Activated naive CD8-positive, alpha-beta T cell treated with anti-CD3 and anti-CD28 coated beads, Interleukin-2, amount 50 U/mL, for 24 hours (primary cell): ENCODE measurements around the gene TP53BP1.
"Not testable (repeated sequence)": the region's sequence is repeated elsewhere in the genome, so short reads cannot be mapped to it uniquely, and the experiment has no call there.

ENCODE experiments used
- ATAC-seq: fragments of 150-1000 bp; cut with Tn5 transposase; one replicate; pipeline ENCODE4 v1.10.0; 2021
- DNase-seq: peaks from one replicate; pipeline ENCODE4 v3.0.0; 2021
- H3K27ac Mint-ChIP-seq: one replicate; pipeline ENCODE4 v1.8.0; 2021; ENCODE audit warnings: mild to moderate bottlenecking, mixed read lengths
- H3K27me3 Mint-ChIP-seq: one replicate; pipeline ENCODE4 v1.8.0; 2021; ENCODE audit warnings: mixed read lengths
- H3K36me3 Mint-ChIP-seq: one replicate; pipeline ENCODE4 v1.8.0; 2021; ENCODE audit warnings: low read depth, mixed read lengths
- H3K4me1 Mint-ChIP-seq: one replicate; pipeline ENCODE4 v1.8.0; 2021; ENCODE audit warnings: mixed read lengths
- H3K4me3 Mint-ChIP-seq: one replicate; pipeline ENCODE4 v1.8.0; 2021; ENCODE audit warnings: mild to moderate bottlenecking, moderate library complexity, mixed read lengths
- H3K9me3 Mint-ChIP-seq: one replicate; pipeline ENCODE4 v1.8.0; 2021; ENCODE audit warnings: mixed read lengths

TP53BP1 gene

DNA sequence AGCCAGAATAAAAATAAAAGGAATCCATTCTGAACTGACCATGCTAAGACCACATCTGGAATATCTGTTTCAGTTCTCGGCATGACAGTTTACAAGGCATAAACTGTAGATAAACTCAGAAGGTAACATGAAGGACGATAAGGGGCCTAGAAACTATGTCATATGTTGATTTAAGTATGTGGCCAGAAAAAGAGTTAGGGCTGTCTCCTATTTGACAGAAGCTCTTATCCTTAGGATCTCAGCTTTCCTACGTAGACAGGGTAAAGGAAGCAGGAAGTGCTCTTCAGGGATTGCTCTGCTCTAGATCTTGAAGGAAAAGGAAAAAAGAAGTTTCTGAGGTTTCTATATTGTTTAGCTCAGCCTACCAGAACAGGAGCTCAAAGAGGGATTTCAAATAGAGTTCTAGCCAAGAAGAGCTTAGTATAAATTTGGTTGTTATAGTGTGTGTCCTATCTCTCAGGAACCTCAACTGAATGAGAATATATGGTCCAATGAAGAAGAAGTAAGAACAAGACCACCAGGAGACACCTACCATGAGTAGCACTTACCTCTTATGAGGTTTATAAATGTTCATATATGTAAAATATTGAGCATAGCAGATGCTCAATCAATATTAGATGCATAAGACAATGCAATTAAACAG is 59.2 kb downstream of the TP53BP1 start:
- H3K36me3 Mint-ChIP-seq: peaks cover 19% of the 10 kb centered on the region
- DNase-seq: no peak
- no peaks in the 10 kb centered on the region for H3K27me3 Mint-ChIP-seq
- no peaks in the 10 kb centered on the region for H3K9me3 Mint-ChIP-seq
- no peak for ATAC-seq
- no peak overlapping the region for H3K27ac Mint-ChIP-seq
- H3K4me3 Mint-ChIP-seq: no peak overlapping the region
- H3K4me1 Mint-ChIP-seq: no peaks in the 10 kb centered on the region

DNA sequence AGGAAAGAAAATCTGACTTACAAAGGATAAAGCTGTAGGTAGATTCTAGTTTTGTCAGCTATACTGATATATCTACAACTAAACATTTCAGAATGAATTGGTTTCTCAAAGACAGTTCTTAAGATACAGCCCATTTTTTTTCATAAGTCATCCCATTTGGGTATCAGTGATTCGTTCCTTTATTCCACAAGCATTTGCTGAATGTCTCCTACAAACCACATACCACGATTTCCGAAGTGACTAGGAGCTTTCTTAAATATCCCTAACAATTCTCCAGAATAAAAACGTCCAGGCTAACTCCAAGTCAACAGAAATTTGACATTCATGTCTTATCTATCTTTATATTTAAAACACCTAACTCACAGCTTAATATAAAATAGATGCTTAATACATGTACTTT is 59.8 kb downstream of the TP53BP1 start:
- Mint-ChIP-seq H3K9me3 (no peaks in the 10 kb centered on the region), H3K4me1 (no peaks in the 10 kb centered on the region), H3K27ac (no peak overlapping the region), H3K27me3 (no peaks in the 10 kb centered on the region), H3K36me3 (peaks cover 16% of the 10 kb centered on the region), H3K4me3 (no peak overlapping the region)
- ATAC-seq: no peak
- no peak for DNase-seq

DNA sequence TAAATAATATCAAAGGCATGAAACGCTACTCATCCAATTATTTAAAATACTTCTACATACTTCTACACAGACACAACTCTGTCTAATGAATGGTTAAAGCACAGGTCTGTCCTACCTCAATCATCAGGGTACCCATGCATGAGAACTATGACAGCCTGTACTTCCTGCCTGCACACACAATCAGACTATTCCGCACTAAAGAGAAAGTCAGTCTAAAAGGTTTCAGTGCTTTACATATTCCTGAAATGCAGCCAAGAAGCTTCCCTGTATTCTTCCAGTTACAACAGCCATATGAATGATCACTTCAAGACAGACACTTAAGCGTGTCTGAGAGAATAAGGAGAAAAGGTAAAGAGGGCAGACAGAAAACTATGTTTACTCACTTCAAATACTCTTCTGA is 63.3 kb downstream of the TP53BP1 start:
- Mint-ChIP-seq H3K4me3 (no peak overlapping the region), H3K4me1 (no peaks in the 10 kb centered on the region), H3K27me3 (no peaks in the 10 kb centered on the region), H3K36me3 (peaks cover 24% of the 10 kb centered on the region), H3K9me3 (no peaks in the 10 kb centered on the region), H3K27ac (no peak overlapping the region)
- ATAC-seq: no peak
- no peak for DNase-seq

DNA sequence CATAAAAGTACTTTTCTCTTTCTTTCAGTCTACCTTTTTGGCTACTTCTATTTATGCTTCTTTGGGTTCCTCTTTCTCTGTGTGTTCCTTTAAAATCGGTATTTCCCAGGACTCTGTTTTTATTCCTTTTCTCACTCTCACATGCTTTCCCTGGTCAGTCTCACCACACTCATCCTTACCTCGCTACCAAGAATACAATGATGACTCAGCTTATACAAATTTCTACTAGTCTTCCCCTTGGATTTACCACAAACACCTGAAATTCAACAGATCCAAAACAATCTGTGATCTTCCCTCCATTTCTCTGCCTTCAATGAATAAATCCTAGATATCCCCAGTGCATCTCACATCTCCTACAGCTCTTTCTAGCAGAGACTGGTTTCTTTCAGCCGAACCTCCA is 69.2 kb downstream of the TP53BP1 start:
- no peak for DNase-seq
- H3K27ac Mint-ChIP-seq: no peak overlapping the region
- H3K9me3 Mint-ChIP-seq: no peaks in the 10 kb centered on the region
- H3K4me1 Mint-ChIP-seq: peaks cover 9% of the 10 kb centered on the region
- no peak overlapping the region for H3K4me3 Mint-ChIP-seq
- H3K36me3 Mint-ChIP-seq: peaks cover 36% of the 10 kb centered on the region
- no peak for ATAC-seq
- no peaks in the 10 kb centered on the region for H3K27me3 Mint-ChIP-seq

DNA sequence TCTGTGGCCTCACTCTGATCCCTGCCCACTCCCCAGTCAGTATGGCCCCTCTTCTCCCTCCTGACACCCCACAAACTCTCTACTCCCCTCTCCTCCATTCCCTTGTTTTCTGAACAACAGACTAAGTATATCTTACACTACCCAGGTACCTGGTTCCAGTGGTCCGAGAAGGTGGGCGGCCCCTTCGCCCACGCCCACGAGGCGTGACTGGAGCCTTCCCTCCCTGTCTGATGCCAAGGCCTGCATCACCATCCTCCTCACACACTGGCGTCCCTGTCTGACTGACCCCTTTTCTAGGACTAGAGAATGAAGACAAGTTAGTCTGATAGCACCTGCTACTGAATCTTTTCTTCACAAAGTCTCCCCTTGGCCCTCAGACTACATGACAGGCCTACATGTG is 72.1 kb downstream of the TP53BP1 start:
- Mint-ChIP-seq H3K9me3 (no peaks in the 10 kb centered on the region), H3K4me1 (peaks cover 9% of the 10 kb centered on the region), H3K27me3 (no peaks in the 10 kb centered on the region), H3K4me3 (no peak overlapping the region), H3K27ac (no peak overlapping the region), H3K36me3 (peaks cover 33% of the 10 kb centered on the region)
- ATAC-seq: no peak
- DNase-seq: no peak

DNA sequence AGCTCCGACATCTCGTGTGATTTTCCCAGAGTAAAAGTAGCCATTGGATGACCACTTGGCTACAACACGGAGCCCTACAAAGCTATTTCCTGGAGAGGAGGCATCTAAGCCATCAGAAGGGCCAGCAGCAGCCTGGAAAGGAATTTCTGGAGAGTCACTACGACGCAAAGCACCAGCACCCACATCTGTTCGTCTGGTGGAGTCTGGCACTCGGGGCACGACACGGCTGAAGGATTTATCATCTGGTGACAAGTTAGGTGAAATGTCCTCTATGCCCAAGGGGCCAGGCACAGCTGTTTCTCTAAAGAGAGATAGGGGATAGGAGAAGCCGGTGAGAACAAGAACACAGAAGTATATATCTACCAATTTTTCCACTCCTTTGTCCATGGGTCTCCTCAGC is 72.5 kb downstream of the TP53BP1 start:
- Mint-ChIP-seq H3K36me3 (peaks cover 33% of the 10 kb centered on the region), H3K4me1 (peaks cover 9% of the 10 kb centered on the region), H3K9me3 (no peaks in the 10 kb centered on the region), H3K4me3 (no peak overlapping the region), H3K27me3 (no peaks in the 10 kb centered on the region), H3K27ac (no peak overlapping the region)
- ATAC-seq (no peak), DNase-seq (no peak)

DNA sequence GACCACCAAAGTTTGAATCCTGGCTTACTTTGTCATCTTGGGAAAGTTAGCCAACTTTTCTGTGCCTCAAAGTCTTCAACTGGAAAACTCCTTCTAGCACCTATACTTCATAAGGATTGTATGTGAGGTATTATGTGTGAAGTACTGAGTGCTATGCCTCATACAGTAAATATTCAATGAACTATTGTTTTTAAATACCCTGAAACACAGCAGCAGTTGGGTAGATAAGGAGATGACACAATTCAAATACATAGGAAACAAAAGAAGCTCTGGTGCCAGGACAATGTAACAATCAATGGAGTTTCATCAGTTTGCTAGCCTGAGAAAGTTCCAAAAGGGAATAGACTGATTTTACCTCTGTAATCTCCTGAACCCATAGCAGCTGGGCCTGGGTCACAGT is 78.8 kb downstream of the TP53BP1 start:
- H3K4me1 Mint-ChIP-seq: no peaks in the 10 kb centered on the region
- peaks cover 29% of the 10 kb centered on the region for H3K36me3 Mint-ChIP-seq
- ATAC-seq (no peak), DNase-seq (no peak)
- no peaks in the 10 kb centered on the region for H3K9me3 Mint-ChIP-seq
- H3K4me3 Mint-ChIP-seq: no peak overlapping the region
- no peak overlapping the region for H3K27ac Mint-ChIP-seq
- no peaks in the 10 kb centered on the region for H3K27me3 Mint-ChIP-seq

DNA sequence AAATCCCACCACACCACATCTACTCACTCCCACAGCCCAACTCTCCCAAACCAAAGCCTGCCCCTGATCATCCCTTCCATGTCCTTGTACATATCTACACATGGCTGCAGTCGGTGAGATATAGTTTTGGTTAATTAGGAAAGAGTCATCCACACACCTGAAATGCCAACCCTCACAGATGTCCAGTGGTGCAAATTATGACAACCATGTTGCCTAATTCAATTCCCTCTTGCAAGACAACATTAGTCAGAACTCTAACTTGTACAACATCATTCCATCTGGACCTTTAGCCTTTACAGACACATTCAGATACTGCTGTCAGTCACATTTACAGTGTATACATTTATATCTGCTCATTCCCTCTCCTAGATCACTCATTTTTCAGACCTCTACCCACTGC is 80.9 kb downstream of the TP53BP1 start:
- peak overlapping the region; percentile 10 for H3K27ac Mint-ChIP-seq
- DNase-seq (no peak), ATAC-seq (no peak)
- peaks cover 39% of the 10 kb centered on the region for H3K36me3 Mint-ChIP-seq
- H3K4me3 Mint-ChIP-seq: no peak overlapping the region
- H3K27me3 Mint-ChIP-seq: no peaks in the 10 kb centered on the region
- H3K4me1 Mint-ChIP-seq: no peaks in the 10 kb centered on the region
- H3K9me3 Mint-ChIP-seq: no peaks in the 10 kb centered on the region

DNA sequence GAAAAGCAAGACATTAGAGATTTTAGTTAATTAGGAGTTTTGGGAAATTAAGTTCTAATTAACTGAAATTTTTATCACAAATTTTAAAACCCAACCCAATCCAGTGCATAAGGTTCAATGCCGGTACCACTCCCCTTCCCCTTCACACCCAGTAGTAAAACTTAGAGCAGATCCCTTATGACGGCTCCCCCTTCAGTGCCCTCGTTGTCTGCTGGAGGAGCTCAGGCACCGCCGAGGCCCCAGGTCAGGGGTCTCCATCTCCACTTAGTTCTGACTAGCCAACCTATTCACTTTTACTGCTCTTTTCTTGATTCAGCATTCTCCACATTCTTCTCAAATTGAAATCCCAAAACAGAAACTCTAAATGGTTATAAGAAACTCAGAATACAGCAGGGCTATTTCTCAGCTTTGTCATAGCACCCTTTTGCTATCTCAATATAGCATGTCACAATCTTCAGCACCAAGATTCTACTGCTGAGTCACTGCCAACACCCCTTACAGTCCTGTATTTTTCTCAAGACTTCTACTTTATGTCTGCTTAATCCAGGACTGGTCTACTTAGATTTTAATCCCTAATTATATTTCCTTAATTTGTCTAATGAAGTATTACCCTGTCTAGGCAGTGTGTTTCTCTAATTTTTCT is 82.3 kb downstream of the TP53BP1 start:
- H3K27me3 Mint-ChIP-seq: no peaks in the 10 kb centered on the region
- H3K4me1 Mint-ChIP-seq: no peaks in the 10 kb centered on the region
- ATAC-seq (no peak), DNase-seq (no peak)
- H3K4me3 Mint-ChIP-seq: no peak overlapping the region
- peaks cover 47% of the 10 kb centered on the region for H3K36me3 Mint-ChIP-seq
- no peak overlapping the region for H3K27ac Mint-ChIP-seq
- H3K9me3 Mint-ChIP-seq: no peaks in the 10 kb centered on the region

DNA sequence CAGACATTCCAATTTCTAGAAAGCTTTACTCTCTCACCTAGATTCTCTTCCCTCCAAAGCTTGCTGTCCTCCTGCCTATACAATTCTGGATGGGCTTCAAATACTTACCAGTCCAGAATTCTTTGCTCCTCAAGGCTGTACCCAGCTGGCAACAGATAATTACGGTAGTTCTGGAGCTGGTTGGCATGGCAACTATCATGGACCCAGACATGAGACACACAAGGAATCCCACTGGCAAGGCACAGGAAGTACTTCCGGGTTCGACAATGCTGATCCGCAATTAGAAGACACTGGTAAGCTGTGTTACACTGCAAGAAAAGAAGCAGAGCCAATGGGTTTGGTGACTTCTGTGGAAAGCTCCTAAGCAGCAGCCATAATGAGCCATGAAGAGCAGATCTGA is 84.2 kb downstream of the TP53BP1 start:
- ATAC-seq (no peak), DNase-seq (no peak)
- no peaks in the 10 kb centered on the region for H3K9me3 Mint-ChIP-seq
- no peaks in the 10 kb centered on the region for H3K4me1 Mint-ChIP-seq
- peaks cover 54% of the 10 kb centered on the region for H3K36me3 Mint-ChIP-seq
- no peak overlapping the region for H3K27ac Mint-ChIP-seq
- no peak overlapping the region for H3K4me3 Mint-ChIP-seq
- no peaks in the 10 kb centered on the region for H3K27me3 Mint-ChIP-seq

DNA sequence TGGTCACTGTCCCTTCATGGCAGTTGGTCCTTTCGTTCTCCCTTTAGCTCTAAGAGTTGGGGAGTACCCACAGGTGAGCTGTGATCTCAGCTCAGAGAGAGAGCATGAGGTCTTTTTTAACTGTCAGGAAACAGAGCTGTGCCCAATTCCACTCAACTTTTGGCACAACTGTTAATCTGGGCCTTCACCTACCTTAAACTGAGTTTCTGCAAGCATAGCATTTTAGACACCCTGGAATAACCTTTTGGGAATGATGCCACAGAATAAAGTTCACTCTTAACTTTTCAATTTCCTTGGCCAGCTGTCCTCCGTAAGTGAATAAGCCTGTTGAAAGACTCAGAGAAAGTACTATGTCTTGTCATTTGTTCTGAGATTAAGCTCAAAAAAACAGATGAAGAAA is 86.1 kb downstream of the TP53BP1 start:
- H3K9me3 Mint-ChIP-seq: no peaks in the 10 kb centered on the region
- ATAC-seq (no peak), DNase-seq (no peak)
- no peak overlapping the region for H3K4me3 Mint-ChIP-seq
- no peaks in the 10 kb centered on the region for H3K27me3 Mint-ChIP-seq
- peaks cover 56% of the 10 kb centered on the region for H3K36me3 Mint-ChIP-seq
- H3K4me1 Mint-ChIP-seq: no peaks in the 10 kb centered on the region
- H3K27ac Mint-ChIP-seq: no peak overlapping the region

DNA sequence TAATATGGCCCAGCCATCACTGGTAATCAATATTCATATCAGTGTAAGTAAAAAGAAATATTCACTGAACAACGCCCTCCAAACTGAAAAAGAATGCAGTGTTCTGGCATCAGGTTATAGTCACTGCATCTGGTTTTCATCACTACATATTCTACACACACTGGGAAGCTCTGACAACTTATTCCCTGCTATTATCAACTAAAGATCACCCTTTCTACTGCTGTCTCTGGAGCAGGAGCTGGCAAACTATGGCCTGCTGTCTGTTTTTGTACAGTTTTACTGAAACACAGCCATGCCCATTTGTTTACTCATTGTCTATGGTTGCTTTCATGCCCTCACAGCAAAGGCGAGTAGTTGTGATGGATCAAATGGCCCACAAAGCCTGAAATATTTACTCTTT is 86.8 kb downstream of the TP53BP1 start:
- Mint-ChIP-seq H3K36me3 (peaks cover 60% of the 10 kb centered on the region), H3K4me1 (no peaks in the 10 kb centered on the region), H3K27me3 (no peaks in the 10 kb centered on the region), H3K4me3 (no peak overlapping the region), H3K27ac (no peak overlapping the region), H3K9me3 (no peaks in the 10 kb centered on the region)
- ATAC-seq: no peak
- no peak for DNase-seq

DNA sequence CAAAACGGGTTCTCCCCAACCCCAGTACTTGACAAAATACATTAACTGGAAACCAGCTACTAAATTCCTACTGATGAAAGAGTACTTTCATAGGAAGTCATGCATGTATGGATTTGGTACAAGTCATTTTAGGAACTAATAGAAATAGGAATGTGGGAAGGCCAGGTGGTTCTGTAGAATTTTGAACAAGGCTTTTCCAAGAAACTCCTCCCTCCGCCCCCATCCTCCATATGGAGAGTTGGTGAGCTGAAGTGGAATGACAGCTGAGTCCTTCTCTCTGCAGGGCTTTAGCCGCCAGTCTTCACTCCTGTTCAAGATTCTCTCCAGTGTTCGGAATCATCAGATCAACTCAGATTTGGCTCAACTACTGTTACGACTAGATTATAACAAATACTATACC is 88.8 kb downstream of the TP53BP1 start:
- DNase-seq (no peak), ATAC-seq (no peak)
- Mint-ChIP-seq H3K4me1 (no peaks in the 10 kb centered on the region), H3K9me3 (no peaks in the 10 kb centered on the region), H3K27ac (no peak overlapping the region), H3K27me3 (no peaks in the 10 kb centered on the region), H3K36me3 (peaks cover 66% of the 10 kb centered on the region), H3K4me3 (no peak overlapping the region)

DNA sequence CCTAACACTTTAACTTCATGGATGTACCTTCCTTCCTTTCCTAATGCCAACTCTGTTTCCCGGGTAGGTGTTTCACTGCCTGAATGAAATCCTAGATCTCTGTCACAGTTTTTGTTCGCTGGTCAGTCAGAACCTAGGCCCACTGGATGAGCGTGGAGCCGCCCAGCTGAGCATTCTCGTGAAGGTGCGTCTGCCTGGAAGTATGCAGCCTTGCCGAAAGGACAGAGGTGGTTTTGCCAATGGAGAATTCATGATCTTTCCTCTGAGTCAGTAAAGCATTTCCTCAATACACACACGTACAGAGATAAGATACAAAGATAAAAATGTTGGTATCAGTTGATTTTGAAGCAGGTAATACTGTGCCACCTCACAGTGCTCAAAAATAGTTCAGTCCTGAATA is 89.3 kb downstream of the TP53BP1 start:
- H3K4me3 Mint-ChIP-seq: no peak overlapping the region
- no peak overlapping the region for H3K27ac Mint-ChIP-seq
- no peaks in the 10 kb centered on the region for H3K27me3 Mint-ChIP-seq
- H3K4me1 Mint-ChIP-seq: no peaks in the 10 kb centered on the region
- peaks cover 67% of the 10 kb centered on the region for H3K36me3 Mint-ChIP-seq
- DNase-seq (no peak), ATAC-seq (no peak)
- no peaks in the 10 kb centered on the region for H3K9me3 Mint-ChIP-seq

DNA sequence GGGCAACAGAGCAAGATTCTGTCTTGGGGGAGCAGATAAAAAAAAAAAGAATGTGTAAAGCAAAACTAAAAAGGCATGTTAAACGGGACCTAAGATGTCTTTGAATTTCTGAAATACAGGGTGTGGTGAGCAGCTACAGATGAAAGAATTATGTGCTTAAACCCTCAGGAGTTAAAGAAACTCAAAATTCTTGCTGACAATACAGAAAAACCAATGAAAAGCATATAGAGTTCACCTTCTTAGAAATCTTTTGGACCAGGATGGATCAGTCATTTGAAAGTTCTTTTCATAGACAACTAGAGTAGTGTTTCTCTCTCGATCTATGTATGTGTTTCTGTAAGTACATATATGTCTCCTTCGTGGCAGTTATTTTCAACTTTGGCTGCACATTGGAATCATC is 90.7 kb downstream of the TP53BP1 start:
- Mint-ChIP-seq H3K27ac (no peak overlapping the region), H3K4me1 (no peaks in the 10 kb centered on the region), H3K27me3 (no peaks in the 10 kb centered on the region), H3K9me3 (no peaks in the 10 kb centered on the region), H3K36me3 (peaks cover 60% of the 10 kb centered on the region), H3K4me3 (no peak overlapping the region)
- ATAC-seq: no peak
- DNase-seq: no peak

DNA sequence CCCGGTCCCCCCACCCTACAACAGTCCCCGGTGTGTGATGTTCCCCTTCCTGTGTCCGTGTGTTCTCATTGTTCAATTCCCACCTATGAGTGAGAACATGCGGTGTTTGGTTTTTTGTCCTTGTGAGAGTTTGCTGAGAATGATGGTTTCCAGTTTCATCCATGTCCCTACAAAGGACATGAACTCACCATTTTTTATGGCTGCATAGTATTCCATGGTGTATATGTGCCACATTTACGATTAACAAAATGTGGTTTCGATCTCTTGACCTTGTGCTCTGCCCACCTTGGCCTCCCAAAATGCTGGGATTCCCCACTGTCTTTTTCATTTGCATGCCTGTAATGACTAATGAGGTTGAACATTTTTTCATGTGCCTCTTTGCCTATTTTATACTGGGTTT is 99.4 kb downstream of the TP53BP1 start:
- H3K9me3 Mint-ChIP-seq, H3K4me3 Mint-ChIP-seq, DNase-seq, H3K27ac Mint-ChIP-seq, ATAC-seq, H3K27me3 Mint-ChIP-seq, H3K4me1 Mint-ChIP-seq: not testable (repeated sequence)
- peaks cover 41% of the 10 kb centered on the region for H3K36me3 Mint-ChIP-seq
